ENCODE data around the gene SUPT6H.

SUPT6H gene

DNA sequence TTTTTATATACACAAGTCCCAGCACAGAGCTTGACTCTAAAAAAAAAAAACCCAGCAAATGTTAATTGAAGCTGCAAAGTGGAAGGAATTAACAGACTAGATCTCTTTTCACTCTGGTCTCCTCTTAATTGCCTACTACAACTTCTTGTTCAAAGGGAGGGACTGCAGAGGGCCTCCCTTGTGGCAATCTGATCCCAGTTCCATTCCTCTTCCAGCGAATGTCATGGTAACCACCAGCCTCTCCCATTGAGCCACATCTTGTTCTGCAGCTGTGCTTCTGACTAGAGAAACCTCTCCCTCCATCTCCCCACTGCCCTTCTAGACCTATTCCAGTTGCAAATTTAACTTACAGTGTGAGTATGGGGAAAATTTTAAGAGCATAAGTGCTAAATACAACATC is 5.9 kb downstream of the SUPT6H start:
- TF ChIP-seq ZFX (IDR thresholded peaks at IDR 0.05; ENCODE audit: borderline replicate concordance): no peak
- TF ChIP-seq, protein P1, sequence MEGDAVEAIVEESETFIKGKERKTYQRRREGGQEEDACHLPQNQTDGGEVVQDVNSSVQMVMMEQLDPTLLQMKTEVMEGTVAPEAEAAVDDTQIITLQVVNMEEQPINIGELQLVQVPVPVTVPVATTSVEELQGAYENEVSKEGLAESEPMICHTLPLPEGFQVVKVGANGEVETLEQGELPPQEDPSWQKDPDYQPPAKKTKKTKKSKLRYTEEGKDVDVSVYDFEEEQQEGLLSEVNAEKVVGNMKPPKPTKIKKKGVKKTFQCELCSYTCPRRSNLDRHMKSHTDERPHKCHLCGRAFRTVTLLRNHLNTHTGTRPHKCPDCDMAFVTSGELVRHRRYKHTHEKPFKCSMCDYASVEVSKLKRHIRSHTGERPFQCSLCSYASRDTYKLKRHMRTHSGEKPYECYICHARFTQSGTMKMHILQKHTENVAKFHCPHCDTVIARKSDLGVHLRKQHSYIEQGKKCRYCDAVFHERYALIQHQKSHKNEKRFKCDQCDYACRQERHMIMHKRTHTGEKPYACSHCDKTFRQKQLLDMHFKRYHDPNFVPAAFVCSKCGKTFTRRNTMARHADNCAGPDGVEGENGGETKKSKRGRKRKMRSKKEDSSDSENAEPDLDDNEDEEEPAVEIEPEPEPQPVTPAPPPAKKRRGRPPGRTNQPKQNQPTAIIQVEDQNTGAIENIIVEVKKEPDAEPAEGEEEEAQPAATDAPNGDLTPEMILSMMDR (IDR thresholded peaks at IDR 0.05): no peak
- H3K27ac ChIP-seq: no peak overlapping the region

- no peak overlapping the region for H3K27ac ChIP-seq
- TF ChIP-seq, protein P1 (IDR thresholded peaks at IDR 0.05): no peak
- no peak for TF ChIP-seq ZFX (IDR thresholded peaks at IDR 0.05; ENCODE audit: borderline replicate concordance)
Observed at GRCh38 chr17:28669918-28670317, 7.9 kb downstream of the SUPT6H start.

- TF ChIP-seq, protein P1 (IDR thresholded peaks at IDR 0.05): no peak
- TF ChIP-seq ZFX (IDR thresholded peaks at IDR 0.05; ENCODE audit: borderline replicate concordance): no peak
- H3K27ac ChIP-seq: no peak overlapping the region
Observed at GRCh38 chr17:28675490-28675889, 13.5 kb downstream of the SUPT6H start.

DNA sequence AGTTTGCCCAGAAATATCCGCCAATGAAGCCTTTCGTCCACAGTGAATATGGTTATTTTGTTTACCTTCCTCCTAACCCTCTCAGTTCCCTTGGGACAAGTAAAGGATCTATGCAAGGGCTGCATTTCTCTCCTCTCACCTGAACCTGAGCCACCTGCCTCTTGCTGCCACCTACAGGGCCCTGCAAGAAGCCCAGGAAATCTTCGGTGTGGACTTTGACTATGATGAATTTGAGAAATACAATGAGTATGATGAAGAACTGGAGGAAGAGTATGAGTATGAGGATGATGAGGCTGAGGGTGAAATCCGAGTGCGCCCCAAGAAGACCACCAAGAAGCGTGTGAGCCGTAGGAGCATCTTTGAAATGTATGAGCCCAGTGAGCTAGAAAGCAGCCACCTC is 14.0 kb downstream of the SUPT6H start:
- TF ChIP-seq, protein P1 (IDR thresholded peaks at IDR 0.05): peak; percentile 63
- no peak for TF ChIP-seq ZFX (IDR thresholded peaks at IDR 0.05; ENCODE audit: borderline replicate concordance)
- no peak overlapping the region for H3K27ac ChIP-seq

DNA sequence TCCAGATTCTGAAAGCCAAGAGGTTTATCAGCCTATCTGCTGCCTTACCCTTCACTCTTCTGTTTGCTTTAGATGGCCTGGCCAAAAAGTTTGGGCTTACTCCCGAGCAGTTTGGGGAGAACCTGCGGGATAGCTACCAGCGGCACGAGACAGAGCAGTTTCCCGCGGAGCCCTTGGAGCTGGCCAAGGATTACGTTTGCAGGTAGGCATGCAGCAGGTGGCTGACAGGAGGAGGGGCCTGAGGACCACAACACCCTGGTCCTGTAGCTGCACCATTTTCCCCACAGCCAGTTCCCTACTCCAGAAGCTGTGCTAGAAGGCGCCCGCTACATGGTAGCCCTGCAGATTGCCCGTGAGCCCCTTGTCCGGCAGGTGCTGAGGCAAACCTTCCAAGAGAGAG is 20.6 kb downstream of the SUPT6H start:
- TF ChIP-seq ZFX (IDR thresholded peaks at IDR 0.05; ENCODE audit: borderline replicate concordance): no peak
- TF ChIP-seq, protein P1 (IDR thresholded peaks at IDR 0.05): no peak
- no peak overlapping the region for H3K27ac ChIP-seq

GRCh38 chr17:28684963-28685362 is 23.0 kb downstream of the SUPT6H start:
- H3K27ac ChIP-seq: peak overlapping the region; percentile 22; the same call in 1 of the 2 replicates
- TF ChIP-seq, protein P1 (IDR thresholded peaks at IDR 0.05): peak; percentile 65
- TF ChIP-seq ZFX (IDR thresholded peaks at IDR 0.05; ENCODE audit: borderline replicate concordance): no peak

DNA sequence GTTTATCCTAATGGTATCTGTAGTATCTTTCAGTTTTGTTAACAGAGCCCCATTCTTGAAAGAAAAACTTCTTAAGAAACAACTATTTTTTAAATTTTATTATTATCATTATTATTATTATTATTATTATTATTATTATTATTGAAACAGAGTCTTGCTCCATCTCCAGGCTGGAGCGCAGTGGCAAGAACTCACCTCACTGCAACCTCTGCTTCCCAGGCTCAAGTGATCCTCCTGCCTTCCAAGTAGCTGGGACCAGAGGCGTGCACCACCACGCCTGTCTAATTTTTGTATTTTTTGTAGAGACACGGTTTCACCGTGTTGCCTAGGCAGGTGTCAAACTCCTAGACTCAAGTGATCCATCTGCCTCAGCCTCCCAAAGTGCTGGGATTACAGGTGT is 23.4 kb downstream of the SUPT6H start:
- no peak for TF ChIP-seq ZFX (IDR thresholded peaks at IDR 0.05; ENCODE audit: borderline replicate concordance)
- TF ChIP-seq, protein P1 (IDR thresholded peaks at IDR 0.05): no peak
- H3K27ac ChIP-seq: peak overlapping the region; percentile 22; the same call in 1 of the 2 replicates

All from 22Rv1 (cell line).